Kidney (tissue), 14 donors: ENCODE results near the gene SI. TPM values are rescaled to one million over a fixed set of nuclear protein-coding genes. Genes with fewer than 3 reads are reported as not detected.
A peak's percentile ranks its signal among the peaks of the same experiment; 100 is the strongest.

Source experiments
- DNase-seq, 5 donors: peaks; one replicate each; pipeline ENCODE4 v3.0.0-alpha.2; 2013 to 2020
- FAIRE-seq: peaks from 2 replicates; lab custom pipeline; 2012; peaks lifted over from hg19 to GRCh38; lab: Jason Lieb, UNC
- H3K27ac ChIP-seq, 2 donors: one replicate each; pipeline ENCODE4 v1.7.0; 2013; ENCODE audit warnings: low read depth in 2 of 2, low read length in 2 of 2, inconsistent platforms in 1 of 2
- H3K27me3 ChIP-seq: one replicate; pipeline ENCODE4 v1.7.1; 2013; ENCODE audit warnings: low read length, inconsistent platforms; ENCODE audit not compliant: control insufficient read depth, insufficient read depth
- H3K36me3 ChIP-seq, 3 donors: one replicate each; pipeline versions ENCODE4 v1.7.0 to v1.7.1; 2013; ENCODE audit warnings: low read length in 3 of 3, control low read depth in 1 of 3, inconsistent platforms in 1 of 3; ENCODE audit not compliant: insufficient read depth in 3 of 3, control insufficient read depth in 2 of 3
- H3K4me1 ChIP-seq, 3 donors: one replicate each; pipeline versions ENCODE4 v1.7.0 to v1.7.1; 2013; ENCODE audit warnings: low read length in 3 of 3, inconsistent platforms in 1 of 3, low read depth in 1 of 3; ENCODE audit not compliant: control insufficient read depth in 2 of 3, insufficient read depth in 2 of 3
- H3K4me3 ChIP-seq, 3 donors: one replicate each; pipeline versions ENCODE4 v1.7.0 to v1.8.1; 2013; ENCODE audit warnings: low read length in 3 of 3, control low read depth in 1 of 3, inconsistent platforms in 1 of 3
- H3K9ac ChIP-seq, 3 donors: one replicate each; pipeline versions ENCODE4 v1.7.0 to v1.7.1; 2013; ENCODE audit warnings: low read length in 3 of 3, control low read depth in 1 of 3, inconsistent platforms in 1 of 3
- H3K9me3 ChIP-seq, 3 donors: one replicate each; pipeline versions ENCODE4 v1.7.0 to v1.7.1; 2013; ENCODE audit warnings: low read length in 3 of 3, control low read depth in 1 of 3, inconsistent platforms in 1 of 3; ENCODE audit not compliant: control insufficient read depth in 2 of 3, insufficient read depth in 1 of 3
- CTCF ChIP-seq: IDR thresholded peaks from 3 replicates; pipeline ENCODE4 v1.5.1; 2012; ENCODE audit warnings: mild to moderate bottlenecking, moderate library complexity, borderline replicate concordance; ENCODE audit not compliant: insufficient read depth; ENCODE audit errors: extremely low read depth
- intact Hi-C: fragments of 100-400 bp; cut with DNase I; formaldehyde crosslinking; loops from one replicate; pipeline ENCODE4 v1.11.1; 2022
- polyA plus RNA-seq: library from polyadenylated mRNA; stranded (reverse); fragments of 350-450 nt; fragmentation: Illumina TruSeq; extraction: RNeasy Lipid Tissue Mini Kit (QIAGEN cat#74804); gene quantifications from one replicate; pipeline ENCODE4 v1.2.3, GENCODE V29; 2014; ENCODE audit warnings: low read depth, low replicate concordance; ENCODE audit not compliant: insufficient read depth
- total RNA-seq: library from RNA; stranded (reverse); fragmentation: NEBNext Ultra II Directional; extraction: Animal tissue kit (Norgen Biotek cat#: 25700); gene quantifications from one replicate; pipeline ENCODE4 v1.2.1, GENCODE V29; 2021
- donor health status: control.
- donor health status: control.
- donor health status: control.
- donor health status: control.
- donor health status: control.
- donor health status: DM: yes; HTN: yes; CAD: no.
- donor health status: Normal renal cell carcinoma (clear cell type).

The SI gene
- total and polyA plus RNA-seq, 2 donors from 2014 or later, result 0.11 TPM; not detected in 1

DNA sequence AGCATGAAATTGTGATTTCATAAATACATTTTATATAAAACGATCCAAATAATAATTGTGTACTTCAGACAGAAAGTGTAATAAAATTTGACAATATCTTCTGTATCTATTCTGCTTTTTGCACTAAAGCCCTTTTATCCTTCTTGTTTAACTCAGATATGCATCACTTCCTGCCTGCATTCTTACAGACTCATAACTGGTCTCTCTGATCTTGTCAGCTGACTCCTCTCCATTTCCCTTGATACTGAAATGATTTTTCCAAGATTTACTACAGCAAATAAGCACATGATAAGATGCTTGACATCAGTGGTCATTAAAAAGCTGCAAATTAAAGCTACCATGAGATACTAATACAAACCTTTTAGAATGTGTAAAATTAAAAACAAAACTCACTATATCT lies 25.3 kb upstream of the SI start:
- Histone ChIP-seq H3K9ac (no peak overlapping the region), H3K27me3 (no peaks in the 10 kb centered on the region), H3K27ac (no peak overlapping the region), H3K36me3 (no peaks in the 10 kb centered on the region), H3K9me3 (no peaks in the 10 kb centered on the region), H3K4me1 (no peaks in the 10 kb centered on the region), H3K4me3 (no peak overlapping the region)
- FAIRE-seq, result no peak
- no peak for TF ChIP-seq CTCF
- no peak for DNase-seq
- intact Hi-C loops, result no loop called here

GRCh38 chr3:165082650-165083049 lies 4.4 kb upstream of the SI start:
- FAIRE-seq, result no peak
- no peaks in the 10 kb centered on the region for H3K36me3 ChIP-seq
- no peaks in the 10 kb centered on the region for H3K4me1 ChIP-seq
- no peak overlapping the region for H3K9ac ChIP-seq
- intact Hi-C loops, result no loop called here
- no peaks in the 10 kb centered on the region for H3K9me3 ChIP-seq
- no peak overlapping the region for H3K4me3 ChIP-seq
- no peak for TF ChIP-seq CTCF
- no peaks in the 10 kb centered on the region for H3K27me3 ChIP-seq
- DNase-seq, result no peak
- no peak overlapping the region for H3K27ac ChIP-seq

DNA sequence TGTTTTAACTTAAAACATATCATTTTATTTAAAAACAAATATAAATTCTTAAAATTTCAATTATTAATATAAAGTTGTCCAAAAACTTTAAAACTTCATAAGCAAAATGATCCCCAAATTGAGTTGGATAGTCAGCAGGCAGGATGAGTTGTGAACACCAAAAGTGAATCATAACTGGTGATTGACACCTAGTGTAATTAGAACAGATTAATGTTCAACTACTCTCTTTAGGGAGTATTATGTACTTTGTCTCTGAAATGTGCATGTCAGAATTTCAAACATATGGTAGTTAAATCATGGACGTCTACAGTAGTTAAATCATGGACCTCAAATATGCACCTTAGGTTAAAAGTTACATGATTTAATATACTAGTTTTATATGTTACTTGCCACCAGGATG lies 2.9 kb upstream of the SI start:
- DNase-seq (no peak), FAIRE-seq (peak; percentile 66)
- no peak overlapping the region for H3K4me3 ChIP-seq
- no peaks in the 10 kb centered on the region for H3K36me3 ChIP-seq
- no peak overlapping the region for H3K27ac ChIP-seq
- H3K9me3 ChIP-seq, result no peaks in the 10 kb centered on the region
- no peaks in the 10 kb centered on the region for H3K4me1 ChIP-seq
- H3K9ac ChIP-seq, result no peak overlapping the region
- intact Hi-C loops, result no loop called here
- no peak for TF ChIP-seq CTCF
- H3K27me3 ChIP-seq, result no peaks in the 10 kb centered on the region

GRCh38 chr3:165075695-165076094 lies 2.6 kb downstream of the SI start:
- Histone ChIP-seq H3K27ac (no peak overlapping the region), H3K4me3 (no peak overlapping the region), H3K9ac (no peak overlapping the region), H3K36me3 (no peaks in the 10 kb centered on the region), H3K4me1 (no peaks in the 10 kb centered on the region), H3K9me3 (no peaks in the 10 kb centered on the region), H3K27me3 (no peaks in the 10 kb centered on the region)
- intact Hi-C loops, result no loop called here
- no peak for TF ChIP-seq CTCF
- DNase-seq (no peak), FAIRE-seq (no peak)
